ENCODE measurements around the gene MYO16.

Gene MYO16

GRCh38 chr13:109157275-109157674, 527.9 kb downstream of the MYO16 start:
- Mint-ChIP-seq H3K4me1 (peaks cover 25% of the 10 kb centered on the region), H3K27ac (no peak overlapping the region), H3K36me3 (ENCODE audit: low read depth) (no peaks in the 10 kb centered on the region), H3K4me3 (no peak overlapping the region), H3K27me3 (ENCODE audit: low read depth, poor library complexity) (peaks cover 9% of the 10 kb centered on the region), H3K9me3 (no peaks in the 10 kb centered on the region)
- no peak for DNase-seq
- TF ChIP-seq CTCF (IDR thresholded peaks at IDR 0.05) = no peak

- no peaks in the 10 kb centered on the region for H3K9me3 Mint-ChIP-seq
- H3K4me3 Mint-ChIP-seq = no peak overlapping the region
- no peak for DNase-seq
- H3K27me3 Mint-ChIP-seq (ENCODE audit: low read depth, poor library complexity) = peaks cover 9% of the 10 kb centered on the region
- no peak overlapping the region for H3K27ac Mint-ChIP-seq
- peaks cover 25% of the 10 kb centered on the region for H3K4me1 Mint-ChIP-seq
- TF ChIP-seq CTCF (IDR thresholded peaks at IDR 0.05) = no peak
- H3K36me3 Mint-ChIP-seq (ENCODE audit: low read depth) = no peaks in the 10 kb centered on the region
Observed at GRCh38 chr13:109158383-109158782, 529.0 kb downstream of the MYO16 start.

- Mint-ChIP-seq H3K27ac (no peak overlapping the region), H3K4me3 (no peak overlapping the region), H3K4me1 (peaks cover 25% of the 10 kb centered on the region), H3K36me3 (ENCODE audit: low read depth) (no peaks in the 10 kb centered on the region), H3K27me3 (ENCODE audit: low read depth, poor library complexity) (peaks cover 9% of the 10 kb centered on the region), H3K9me3 (no peaks in the 10 kb centered on the region)
- no peak for TF ChIP-seq CTCF (IDR thresholded peaks at IDR 0.05)
- DNase-seq = no peak
Observed at GRCh38 chr13:109159650-109160309, 530.4 kb downstream of the MYO16 start.

- peaks cover 9% of the 10 kb centered on the region for H3K27me3 Mint-ChIP-seq (ENCODE audit: low read depth, poor library complexity)
- H3K9me3 Mint-ChIP-seq = no peaks in the 10 kb centered on the region
- H3K4me1 Mint-ChIP-seq = peaks cover 24% of the 10 kb centered on the region
- H3K4me3 Mint-ChIP-seq = no peak overlapping the region
- H3K36me3 Mint-ChIP-seq (ENCODE audit: low read depth) = no peaks in the 10 kb centered on the region
- DNase-seq = no peak
- no peak overlapping the region for H3K27ac Mint-ChIP-seq
- TF ChIP-seq CTCF (IDR thresholded peaks at IDR 0.05) = no peak
Observed at GRCh38 chr13:109160357-109160756, 530.9 kb downstream of the MYO16 start.

GRCh38 chr13:109160887-109161669, 531.7 kb downstream of the MYO16 start:
- no peak for DNase-seq
- Mint-ChIP-seq H3K4me3 (no peak overlapping the region), H3K9me3 (no peaks in the 10 kb centered on the region), H3K27me3 (ENCODE audit: low read depth, poor library complexity) (peaks cover 9% of the 10 kb centered on the region), H3K36me3 (ENCODE audit: low read depth) (no peaks in the 10 kb centered on the region), H3K27ac (no peak overlapping the region), H3K4me1 (peaks cover 26% of the 10 kb centered on the region)
- no peak for TF ChIP-seq CTCF (IDR thresholded peaks at IDR 0.05)

All from nephron progenitor cell (in vitro differentiated cells).